Cortex of kidney (tissue), 1 donor: ENCODE data around the gene KRT3.

Source experiments
- DNase-seq: peaks from one replicate; lab custom pipeline; 2025; lab: John Stamatoyannopoulos, UW

Gene KRT3

DNA sequence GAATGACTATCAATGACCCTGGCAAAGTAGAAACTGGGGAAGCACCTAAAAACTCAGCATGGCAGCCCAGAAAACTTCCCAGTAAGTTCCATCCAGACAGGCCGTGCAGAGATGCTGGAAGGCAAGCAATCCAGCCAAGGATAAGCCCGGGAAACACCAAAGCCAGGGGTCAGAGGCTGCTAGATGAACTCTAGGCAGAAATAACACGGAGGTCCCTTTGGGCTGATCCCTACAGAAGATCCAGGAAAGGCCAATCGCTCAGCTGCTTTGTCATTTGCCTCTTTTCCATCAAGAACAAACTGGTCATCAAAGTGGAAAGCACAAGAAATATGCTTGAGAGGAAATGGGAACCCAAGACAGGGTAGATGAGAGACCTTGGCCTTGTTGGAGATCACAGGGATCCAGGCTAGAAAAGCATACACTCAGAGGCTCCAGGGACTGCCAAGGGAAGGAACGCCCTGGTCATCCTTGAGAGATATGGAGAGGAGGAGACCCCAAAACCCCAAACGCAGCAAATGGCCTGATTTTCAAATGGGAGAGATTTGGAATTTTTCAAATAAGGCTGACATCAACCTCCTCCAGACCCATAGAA, 31.7 kb upstream of the KRT3 start:
- DNase-seq: no peak

DNA sequence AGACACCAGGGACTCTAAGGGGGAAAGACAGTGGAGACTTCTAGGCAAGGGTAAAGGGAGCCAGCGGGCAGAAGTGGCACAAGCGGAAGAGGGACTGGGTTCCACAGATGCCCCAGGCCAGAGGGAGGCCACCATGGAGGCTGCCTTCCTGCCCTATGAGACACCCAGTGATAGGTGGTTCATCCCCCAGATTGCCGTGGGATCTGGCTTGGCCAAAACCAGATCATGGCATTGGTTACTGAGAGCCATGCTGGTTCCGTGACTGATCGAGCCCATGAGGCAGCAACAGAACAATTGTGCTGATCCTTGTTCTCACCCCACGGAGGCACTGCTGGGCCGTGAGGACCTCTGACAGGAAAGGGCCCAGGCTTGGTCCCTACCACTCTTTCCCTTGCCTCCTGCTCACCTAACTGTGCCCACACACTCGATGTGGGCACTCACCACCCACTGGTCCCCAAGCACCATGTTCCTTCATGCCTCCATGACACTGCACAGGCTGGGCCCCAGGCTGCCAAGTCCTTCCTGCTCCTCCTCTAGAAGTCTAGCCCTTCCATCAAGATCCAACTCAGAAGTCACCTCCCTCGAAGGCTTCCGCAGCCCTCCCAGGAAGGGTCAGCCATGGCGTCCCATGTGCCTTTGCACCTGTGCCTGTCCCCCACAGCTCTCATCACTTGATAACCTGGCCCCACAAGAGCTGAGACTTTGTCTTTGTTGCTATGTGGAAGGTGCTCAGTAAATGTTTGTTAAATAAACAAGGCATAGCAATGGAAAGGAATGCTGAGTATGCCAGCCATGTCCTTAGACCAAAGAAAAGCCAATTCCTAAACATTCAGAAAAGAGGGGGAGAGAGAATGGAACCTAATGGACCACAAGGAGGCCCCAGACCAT, 30.9 kb upstream of the KRT3 start:
- DNase-seq: no peak

DNA sequence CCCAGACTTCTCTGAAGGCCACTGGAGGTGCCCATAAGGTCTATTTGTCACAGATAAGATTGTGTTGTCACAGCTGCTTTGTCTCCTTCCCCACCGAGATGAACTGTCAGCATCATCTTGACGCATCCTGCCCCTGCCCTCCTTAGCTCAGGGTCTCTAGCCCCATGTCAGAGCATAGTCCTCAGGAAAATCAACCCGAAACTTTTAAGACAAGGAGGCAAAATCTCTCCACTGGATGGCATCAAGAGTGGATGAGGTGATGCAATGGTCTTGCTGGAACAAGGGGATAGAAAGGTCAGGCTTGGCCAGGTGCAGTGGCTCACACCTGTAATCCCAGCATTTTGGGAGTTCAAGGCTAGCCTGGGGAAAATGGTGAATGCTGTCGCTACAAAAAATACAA, 30.0 kb upstream of the KRT3 start:
- no peak for DNase-seq

DNA sequence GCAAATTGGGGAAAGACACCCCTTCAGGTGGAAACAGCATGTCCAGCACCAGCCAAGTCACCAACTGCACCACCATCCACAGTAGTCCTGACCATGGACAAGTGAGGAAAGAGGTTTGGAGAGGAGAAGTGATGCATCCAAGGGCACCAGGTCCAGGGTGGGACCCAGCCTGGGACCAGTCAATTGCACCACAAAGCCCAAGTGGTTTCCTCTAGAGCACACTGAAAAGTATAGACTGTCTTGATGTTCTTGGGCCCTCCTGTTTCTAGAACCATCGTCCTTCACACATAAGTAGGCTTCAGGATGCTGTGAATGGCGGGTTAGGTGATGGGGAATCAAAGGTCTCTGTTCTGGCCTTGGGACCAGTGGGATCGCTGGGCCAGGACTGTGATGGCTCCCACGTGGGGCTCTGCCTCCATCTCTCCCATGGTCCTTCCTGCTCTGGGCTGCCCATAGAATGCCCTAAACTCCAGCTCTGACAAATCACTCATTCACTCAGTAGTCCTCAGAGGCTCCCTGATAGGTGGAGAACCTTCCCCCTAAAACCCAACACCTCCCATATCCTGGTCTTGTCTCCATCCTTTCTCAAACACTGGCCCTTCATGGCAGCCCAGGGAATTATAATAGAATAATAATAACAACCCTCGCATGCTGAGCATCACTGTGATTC, 29.0 kb upstream of the KRT3 start:
- no peak for DNase-seq

DNA sequence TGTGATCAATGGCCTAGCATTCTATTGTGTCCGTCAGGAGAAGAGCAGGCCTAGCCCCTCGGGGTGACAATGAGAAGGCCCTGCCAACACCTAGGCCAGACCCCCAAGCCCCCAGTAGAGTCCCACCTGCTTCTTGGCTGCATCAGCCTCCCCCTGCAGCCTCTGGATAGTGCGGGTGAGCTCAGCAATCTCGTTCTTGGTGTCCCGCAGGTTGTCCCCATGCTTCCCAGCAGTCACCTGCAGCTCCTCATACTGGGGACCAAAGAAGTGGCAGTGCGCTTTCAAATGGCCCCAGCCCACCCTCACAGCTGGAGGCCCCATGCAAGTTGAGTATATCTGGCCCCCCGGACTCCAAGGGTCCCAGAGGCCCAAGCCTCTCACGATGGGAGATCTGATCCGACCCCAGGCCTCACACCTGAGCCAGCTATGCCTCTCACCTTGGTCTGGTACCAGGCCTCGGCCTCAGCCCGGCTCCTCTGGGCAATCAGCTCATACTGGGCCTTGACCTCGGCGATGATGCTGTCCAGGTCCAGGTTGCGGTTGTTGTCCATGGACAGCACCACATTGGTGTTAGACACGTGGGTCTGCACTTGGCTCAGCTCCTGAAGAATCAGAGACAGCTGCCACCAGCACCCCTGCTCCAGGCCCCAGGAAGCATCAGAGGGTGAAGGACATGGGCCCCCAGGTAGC, 28.0 kb upstream of the KRT3 start:
- DNase-seq: no peak

DNA sequence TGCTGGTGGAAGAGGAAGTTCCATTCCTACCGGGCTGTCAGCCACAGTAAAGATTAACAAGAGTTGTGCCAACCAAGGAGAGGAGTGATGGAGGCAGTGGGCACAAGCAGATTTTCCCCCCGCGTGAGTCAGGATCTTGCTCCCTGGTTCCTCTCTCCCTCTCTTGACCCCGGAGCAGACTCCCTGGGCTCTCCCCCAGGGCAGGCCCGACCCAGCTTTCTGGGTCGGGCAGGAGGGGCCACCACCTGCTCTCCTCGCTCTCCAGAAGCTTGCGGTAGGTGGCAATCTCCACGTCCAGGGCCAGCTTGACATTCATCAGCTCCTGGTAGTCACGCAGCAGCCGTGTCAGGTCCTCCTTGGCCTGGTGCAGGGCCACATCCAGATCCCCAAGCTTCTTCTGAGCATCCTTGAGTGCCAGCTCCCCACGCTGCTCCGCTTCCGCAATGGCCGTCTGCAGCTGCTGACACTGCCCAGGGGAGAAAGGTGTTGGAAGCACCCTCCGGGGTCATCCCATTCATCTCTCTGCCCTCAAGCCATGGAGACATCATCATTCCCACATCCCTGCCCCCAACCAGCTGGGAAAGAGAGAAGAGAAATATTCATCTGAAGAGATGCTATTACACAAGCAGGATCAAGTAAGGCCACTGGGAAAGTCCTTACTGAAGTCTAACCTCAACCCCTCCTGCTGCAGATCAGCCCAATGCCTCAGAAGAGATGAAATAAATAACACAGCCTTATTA, 27.0 kb upstream of the KRT3 start:
- DNase-seq: no peak

DNA sequence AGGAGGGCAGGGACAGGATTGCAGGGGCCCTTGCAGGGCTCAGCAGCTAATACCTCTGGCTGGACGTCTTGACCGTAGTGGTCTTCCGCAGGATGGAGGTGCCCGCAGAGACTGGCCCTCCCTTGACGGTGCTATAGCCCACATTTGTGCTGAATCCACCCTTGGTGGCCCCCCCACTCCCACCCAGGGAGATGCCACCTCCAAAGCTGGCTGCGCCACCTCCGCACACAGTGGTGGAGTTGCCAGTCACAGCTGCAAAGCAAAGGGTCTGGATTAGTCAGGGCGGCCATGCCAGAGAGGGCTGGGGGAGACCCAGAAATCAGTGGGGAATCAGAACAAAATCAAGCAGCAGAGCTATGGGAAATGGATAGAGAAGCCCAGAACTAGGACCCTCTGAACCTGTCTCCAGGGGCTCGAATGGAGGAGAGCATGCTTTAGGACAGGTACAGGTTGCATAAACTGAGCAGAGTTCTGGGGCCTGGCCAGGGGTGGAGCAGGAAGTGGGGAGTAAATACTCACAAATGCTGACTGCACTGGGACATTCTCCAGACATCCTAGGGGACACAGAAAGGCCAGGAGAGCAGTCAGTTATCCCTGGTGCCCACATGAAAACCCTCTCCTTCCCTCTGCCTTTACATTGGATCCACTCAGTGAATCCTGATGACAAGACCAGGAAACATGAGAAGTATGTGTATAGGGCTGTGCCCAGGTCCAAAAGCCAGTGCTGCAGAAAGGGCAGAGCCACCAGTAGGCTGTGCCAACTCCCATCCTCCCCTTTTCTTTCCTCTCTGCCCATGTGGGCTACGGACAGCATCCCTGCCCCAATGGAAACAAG, 26.1 kb upstream of the KRT3 start:
- DNase-seq: no peak

DNA sequence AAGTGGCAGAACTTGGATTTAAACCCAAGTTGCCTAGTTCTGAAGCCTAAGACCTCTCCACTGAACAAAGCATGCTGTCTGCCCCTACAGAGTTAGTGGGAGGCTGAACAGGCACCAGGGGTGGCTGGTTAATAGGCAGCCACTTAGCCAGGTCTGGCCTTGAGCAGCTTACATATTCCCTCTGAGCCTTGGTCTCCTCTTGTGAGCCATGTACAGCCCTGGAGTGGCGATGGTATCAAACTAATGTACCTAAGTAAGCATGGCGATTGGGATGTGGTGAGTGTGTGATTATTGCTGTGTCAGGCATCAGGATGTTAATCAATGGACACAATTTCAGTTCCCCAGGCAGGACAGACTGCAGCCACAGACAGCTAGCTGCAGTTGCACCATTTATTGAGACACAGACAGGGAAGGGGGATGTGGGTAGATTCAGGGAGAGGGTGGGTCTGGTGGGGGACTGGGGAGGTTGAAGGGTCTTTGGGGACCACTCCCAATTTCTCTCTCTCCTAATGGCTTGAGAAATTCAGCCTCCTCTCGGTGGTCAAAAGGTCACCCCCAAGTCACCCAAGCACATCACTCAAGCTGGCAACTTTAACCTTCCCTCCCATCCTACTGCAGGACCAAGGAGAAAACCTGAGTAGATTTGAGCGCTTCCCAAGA, 25.3 kb upstream of the KRT3 start:
- no peak for DNase-seq

DNA sequence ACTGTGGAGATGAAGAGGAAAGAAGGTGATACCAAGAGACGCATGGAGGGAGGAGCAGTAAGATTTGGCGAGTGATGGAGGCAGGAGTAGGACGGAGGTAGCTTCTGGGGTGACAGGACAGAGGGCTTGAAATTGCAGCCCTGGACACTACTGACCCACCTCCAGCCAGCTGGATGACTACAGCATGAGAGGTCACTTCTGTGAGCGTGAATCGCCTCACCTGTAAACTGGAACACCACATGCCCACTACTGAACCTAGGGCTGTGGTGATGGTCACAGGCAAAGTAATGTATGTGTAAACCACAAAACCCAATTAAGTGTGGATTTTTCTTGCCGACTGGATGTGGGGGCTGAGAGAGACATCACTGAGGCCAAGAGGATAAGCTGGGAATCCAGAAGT, 24.6 kb upstream of the KRT3 start:
- no peak for DNase-seq

DNA sequence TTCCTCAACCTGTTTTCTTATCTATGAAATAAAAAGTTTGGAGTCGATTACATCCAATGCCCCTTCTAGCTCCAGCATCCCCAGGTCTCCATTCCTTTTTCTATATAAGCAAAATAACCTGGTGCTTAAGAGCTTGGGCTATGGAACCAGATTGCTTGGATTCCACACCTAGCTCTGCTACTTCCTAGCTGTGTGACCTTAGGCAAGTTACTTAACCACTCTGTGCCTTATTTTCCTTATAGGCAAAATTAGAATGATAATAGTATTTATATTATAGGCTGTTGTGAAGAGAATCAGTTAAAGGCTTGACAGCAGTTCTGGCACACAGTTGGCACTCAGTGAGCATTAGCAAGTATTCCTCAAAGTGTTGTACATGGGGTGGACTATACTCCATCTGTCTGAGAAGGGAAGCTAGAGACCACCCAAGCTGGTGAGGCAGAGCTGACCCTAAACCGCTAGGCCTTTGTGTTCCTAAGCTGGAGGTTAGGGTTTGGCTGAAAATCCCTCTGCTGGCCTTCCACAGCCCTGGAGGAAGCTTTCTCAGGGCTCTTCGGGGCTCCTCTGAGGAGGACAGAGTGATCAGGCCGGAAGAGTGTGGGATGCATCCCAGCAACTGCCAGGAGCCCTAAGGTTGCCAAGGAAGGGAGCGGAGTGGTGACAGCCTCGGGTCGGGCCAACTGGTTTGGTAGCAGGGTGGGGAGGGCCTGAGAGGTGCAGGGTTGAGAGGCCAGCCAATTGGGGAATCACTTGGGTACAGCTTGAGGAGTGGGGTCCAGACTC, 24.0 kb upstream of the KRT3 start:
- DNase-seq: no peak

DNA sequence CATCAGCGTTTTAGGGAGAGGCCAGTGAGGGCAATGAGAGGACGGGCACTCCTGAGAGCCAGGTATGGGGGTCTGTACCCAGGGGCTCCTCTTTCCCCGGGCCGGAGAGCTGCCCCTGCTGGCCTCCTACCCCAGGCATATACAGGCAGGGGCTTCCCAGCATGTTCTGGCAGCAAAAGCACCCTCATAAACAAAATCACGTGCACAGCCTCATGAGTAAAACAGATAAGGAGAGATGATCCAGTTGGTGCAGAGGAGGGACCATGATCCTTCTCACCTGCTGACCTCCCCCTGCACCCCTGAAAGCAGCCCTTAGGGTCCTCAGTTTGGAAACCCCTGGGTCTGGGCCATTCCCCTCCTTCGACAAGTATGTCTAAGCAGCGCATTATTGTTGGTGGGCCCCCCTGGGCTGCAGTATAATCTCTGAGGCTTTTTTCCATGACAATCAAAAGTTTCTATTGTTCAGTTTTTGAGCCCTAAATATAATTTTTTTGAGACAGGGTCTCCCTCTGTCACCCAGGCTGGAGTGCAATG, 23.0 kb upstream of the KRT3 start:
- no peak for DNase-seq

DNA sequence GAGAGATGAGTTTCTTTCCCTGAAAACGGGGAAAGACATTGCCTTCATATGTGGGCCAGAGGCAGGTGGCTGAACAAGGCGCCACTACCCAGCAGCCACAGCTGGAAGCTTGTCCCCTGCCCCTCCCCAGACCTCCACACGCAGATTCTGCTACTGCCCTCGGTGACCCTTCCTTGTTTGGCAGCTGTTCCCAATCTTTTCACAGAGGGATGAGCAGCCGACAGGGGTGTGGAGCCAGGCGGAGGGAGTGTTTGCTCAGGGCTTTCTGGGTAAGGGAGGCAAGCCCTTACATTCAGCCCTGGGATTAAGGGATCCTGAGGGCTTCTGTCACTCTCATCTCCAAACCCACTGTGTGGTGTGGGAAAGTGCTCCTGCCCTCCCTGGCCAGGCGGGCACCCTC, 22.5 kb upstream of the KRT3 start:
- no peak for DNase-seq

DNA sequence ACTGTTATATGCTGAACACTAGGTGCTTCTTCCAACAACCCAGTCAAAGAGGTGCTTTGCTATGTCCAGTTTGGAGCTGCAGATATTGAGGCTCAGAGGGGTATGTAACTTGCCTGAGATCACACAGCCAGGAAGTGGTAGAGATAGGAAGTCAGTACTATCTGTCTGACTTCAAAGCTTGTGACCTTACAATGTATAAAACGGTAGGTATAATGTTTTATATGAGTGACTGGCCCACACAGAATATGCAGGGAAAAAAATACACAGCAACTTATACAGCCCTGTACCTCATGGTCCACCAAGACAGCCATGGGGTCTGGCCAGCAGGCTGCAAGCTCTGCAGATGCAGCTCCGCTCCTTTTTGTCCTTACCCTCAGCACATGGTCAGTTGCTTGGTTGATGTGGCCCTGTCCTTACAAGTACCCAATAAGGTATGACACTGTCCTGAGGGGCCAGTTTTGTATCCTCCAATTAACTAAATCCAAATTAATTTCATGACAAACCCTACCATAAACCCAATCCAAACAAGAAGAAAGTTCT, 21.9 kb upstream of the KRT3 start:
- no peak for DNase-seq

DNA sequence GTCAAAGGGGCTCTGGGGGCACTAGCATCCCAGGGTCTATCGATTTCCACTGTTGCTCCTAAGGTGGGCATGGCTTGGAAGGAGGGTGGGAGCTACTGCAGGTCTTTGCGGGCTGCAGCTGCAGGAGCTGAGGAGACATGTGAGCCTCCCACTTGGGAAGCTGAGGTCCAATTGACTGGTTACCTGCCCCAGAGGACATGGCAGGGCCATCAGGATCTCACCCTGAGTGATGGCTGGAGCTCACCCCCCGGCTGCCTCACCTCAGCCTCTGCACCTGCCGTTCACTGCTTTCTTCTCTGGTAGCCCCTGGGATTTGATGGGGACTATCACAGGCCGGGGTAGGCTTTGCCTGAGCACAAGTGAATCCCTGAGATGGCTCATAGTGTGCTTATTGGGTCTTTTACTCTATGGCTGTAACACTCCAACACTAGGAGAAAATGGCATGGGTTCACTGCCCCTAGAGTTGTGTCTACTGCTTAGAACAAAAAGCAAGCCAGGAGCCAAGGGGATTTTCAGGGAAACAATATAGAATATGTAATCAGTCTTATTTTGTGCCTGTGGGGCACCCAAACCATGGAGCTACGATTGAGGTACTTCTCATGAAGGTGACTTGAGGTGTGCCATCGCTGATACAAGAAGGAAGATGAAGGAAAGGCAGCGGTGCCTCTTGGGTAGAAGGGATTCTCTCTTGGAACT, 21.2 kb upstream of the KRT3 start:
- DNase-seq: no peak

DNA sequence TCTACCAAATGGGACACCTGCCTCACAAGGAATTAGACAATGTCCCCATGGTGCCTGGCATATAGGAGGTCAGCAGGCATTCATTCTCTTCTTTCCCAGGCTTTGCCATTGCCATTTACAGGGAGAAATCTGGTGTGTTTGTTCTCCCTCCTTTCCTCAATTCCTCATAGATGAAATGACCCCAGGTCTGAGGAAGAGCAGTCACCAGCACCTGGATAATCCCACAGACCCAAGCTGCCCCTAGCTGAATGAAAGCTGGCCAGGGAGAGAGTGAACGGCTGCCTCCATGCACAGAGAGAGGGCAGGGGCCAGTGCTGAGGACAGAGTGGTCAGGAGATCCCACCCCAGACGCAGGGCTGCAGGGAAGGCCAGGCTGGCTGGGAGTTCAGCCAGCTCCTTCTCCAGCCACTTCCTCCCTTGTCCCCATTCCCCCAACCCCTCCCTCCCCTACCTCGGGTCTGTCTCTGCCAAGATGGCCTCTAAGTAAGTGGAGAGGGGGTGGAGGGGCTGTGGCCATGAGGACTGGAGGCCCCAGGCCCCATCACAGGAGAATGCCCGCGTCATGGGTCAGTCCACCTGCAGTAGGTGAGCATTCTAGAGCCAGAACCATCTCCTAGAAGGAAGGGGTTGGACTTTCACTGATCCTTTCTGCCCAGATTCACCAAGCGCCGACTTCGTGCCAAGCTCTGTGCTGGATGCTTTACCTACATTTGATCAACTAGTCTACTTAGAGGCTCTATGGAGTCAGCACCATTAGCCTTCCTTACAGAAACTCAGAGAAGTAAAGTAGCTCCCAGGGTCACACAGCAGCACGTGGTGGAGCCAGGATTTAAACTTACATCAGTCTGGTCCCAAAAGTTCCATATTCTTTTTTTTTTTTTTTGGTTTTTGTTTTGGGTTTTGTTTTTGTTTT, 20.0 kb upstream of the KRT3 start:
- no peak for DNase-seq

DNA sequence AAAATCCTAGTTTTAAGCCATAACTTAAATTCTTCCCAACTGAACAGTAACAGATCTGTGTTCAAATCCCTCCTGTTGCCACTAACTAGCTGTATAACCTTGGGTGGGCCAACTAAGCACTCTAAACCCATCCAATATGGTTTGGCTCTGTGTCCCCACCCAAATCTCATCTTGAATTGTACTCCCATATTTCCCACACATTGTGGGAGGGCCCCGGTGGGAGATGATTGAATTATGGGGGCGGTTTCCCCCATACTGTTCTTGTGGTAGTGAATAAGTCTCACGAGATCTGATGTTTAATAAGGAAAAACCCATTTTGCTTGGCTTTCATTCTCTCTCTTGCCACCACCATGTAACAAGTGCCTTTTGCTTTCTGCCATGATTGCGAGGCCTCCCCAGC, 19.2 kb upstream of the KRT3 start:
- no peak for DNase-seq

DNA sequence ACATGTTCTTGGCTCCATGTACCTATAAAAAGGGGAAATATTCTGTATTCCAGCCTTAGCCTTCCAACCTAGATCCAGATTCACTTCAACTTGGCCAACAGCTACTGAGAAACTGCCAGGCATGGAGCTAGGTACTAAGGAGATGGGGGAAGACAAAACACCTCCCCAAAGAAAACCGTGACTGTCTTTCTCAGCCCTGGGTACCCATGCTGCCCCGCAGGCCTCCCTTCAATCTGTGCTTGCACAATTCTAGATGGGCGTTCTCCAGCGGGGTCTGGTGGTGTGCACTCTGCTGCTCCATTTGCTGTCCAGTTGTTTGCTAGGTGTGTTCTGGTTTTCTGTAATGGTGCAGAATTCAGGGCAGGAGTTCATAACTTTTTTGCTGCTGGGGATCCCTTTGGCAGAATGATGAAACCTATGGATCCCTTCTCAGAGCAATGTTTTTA, 18.8 kb upstream of the KRT3 start:
- no peak for DNase-seq
